Hepatocyte (in vitro differentiated cells): Measurements from ENCODE around the gene CLTA.

Experiments used
- CTCF ChIP-seq: fragments of 200-600 bp; sonication (generic); IDR thresholded peaks from 2 replicates; pipeline ENCODE4 v1.5.1; 2016; ENCODE audit warnings: antibody characterized with exemption, mild to moderate bottlenecking; ENCODE audit not compliant: poor library complexity
- EZH2 ChIP-seq: fragments of 200-600 bp; sonication (generic); IDR thresholded peaks from 2 replicates; pipeline ENCODE4 v1.6.1; 2016; ENCODE audit warnings: antibody characterized with exemption, mild to moderate bottlenecking, borderline replicate concordance
- EZH2phosphoT487 ChIP-seq: fragments of 200-600 bp; sonication (generic); IDR thresholded peaks from one replicate; pipeline ENCODE4 v1.6.1; 2018; ENCODE audit warnings: antibody characterized with exemption, mild to moderate bottlenecking, low read depth, moderate library complexity; ENCODE audit not compliant: unreplicated experiment, severe bottlenecking

GRCh38 chr9:36149197-36149596, 41.5 kb upstream of the CLTA start:
- TF ChIP-seq CTCF (no peak), EZH2 (no peak), EZH2phosphoT487 (no peak)
